ENCODE measurements around the gene CBL. TPM values are rescaled to one million over a fixed set of nuclear protein-coding genes. Genes with fewer than 3 reads are reported as not detected.

CBL gene
- total RNA-seq, 1 experiment from 2014 or later, result 5.8 TPM

DNA sequence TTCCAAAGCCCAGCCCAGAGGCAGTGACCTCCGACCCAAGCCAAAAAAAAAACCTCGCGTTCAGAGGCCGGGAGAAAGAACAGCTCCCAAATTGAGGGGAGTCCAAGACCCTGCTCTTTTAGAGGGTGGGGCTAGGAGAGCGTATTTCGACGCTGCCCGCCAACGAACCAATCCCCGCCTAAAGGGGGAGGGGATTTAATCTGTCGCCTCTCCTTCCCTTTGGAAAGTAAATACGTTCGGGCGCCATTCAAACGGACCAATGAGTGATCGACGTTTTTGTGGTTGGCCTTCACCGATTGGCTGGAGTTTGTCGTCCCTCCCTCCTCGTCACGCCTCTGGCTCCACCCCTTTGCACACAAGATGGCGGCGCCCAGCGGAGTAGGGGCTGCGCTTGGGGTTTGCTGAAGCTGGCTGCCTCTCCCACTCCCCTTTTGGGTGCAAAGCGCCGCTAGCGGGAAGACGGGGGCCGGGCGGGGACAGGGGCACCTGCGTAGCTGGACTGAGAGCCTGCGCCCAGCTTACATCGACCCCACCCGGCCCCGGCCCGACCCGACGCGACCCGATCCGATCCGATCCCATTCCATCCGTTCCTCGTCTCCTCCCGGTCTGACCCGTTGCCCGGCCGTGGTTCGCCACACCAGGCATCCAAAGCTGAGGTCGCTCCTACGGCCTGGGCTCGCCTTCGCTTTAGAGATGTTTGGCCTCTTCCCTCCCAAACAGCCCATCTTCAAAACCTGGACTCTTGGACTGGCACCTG is 128.2 kb downstream of the CBL start, which contains the start of gene RNF26:
TSS of gene RNF26 (plus strand) at position 354 of the 757 bp plus-strand sequence. CDS start 596 bp downstream, outside the sequence.
- DNase-seq (ENCODE audit: low read depth, low spot score), result peak; percentile 97
- in situ Hi-C loops (cut with HindIII; ENCODE audit: low pct_unique_long_range_greater_than_20kb, low sequenced_read_pairs), result no loop called here

DNA sequence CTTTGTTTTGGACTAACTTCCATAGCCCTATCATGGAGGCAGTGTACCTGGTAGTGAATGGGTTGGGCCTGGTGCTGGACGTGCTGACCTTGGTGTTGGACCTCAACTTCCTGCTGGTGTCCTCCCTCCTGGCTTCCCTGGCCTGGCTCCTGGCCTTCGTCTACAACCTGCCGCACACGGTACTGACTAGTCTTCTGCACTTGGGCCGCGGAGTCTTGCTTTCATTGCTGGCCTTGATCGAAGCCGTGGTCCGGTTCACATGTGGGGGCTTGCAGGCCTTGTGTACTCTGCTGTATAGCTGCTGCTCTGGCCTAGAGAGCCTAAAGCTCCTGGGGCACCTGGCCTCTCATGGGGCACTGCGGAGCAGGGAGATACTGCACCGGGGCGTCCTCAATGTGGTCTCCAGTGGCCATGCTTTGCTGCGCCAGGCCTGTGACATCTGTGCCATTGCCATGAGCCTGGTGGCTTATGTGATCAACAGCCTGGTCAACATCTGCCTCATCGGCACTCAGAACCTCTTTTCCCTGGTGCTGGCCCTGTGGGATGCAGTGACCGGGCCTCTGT is 129.0 kb downstream of the CBL start:
- DNase-seq (ENCODE audit: low read depth, low spot score), result no peak
- in situ Hi-C loops (cut with HindIII; ENCODE audit: low pct_unique_long_range_greater_than_20kb, low sequenced_read_pairs), result no loop called here

DNA sequence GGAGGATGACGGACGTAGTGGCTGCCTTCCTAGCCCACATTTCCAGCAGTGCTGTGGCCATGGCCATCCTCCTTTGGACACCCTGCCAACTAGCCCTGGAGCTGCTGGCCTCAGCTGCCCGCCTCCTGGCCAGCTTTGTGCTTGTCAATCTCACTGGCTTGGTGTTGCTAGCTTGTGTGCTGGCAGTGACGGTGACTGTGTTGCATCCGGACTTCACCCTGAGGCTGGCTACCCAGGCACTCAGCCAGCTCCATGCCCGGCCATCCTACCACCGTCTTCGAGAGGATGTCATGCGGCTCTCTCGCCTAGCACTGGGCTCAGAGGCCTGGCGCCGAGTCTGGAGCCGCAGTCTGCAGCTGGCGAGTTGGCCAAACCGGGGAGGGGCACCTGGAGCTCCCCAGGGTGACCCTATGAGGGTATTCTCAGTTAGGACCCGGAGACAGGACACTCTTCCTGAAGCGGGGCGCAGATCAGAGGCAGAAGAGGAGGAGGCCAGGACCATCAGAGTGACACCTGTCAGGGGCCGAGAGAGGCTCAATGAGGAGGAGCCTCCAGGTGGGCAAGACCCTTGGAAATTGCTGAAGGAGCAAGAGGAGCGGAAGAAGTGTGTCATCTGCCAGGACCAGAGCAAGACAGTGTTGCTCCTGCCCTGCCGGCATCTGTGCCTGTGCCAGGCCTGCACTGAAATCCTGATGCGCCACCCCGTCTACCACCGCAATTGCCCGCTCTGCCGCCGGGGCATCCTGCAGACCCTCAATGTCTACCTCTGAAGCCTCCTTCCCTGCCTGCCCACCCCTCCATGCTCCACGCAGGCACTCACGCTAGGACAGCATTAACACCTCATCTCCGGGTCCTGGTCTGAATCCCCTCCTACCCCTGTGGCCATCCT is 129.8 kb downstream of the CBL start:
- DNase-seq (ENCODE audit: low read depth, low spot score), result no peak
- in situ Hi-C loops (cut with HindIII; ENCODE audit: low pct_unique_long_range_greater_than_20kb, low sequenced_read_pairs), result no loop called here

DNA sequence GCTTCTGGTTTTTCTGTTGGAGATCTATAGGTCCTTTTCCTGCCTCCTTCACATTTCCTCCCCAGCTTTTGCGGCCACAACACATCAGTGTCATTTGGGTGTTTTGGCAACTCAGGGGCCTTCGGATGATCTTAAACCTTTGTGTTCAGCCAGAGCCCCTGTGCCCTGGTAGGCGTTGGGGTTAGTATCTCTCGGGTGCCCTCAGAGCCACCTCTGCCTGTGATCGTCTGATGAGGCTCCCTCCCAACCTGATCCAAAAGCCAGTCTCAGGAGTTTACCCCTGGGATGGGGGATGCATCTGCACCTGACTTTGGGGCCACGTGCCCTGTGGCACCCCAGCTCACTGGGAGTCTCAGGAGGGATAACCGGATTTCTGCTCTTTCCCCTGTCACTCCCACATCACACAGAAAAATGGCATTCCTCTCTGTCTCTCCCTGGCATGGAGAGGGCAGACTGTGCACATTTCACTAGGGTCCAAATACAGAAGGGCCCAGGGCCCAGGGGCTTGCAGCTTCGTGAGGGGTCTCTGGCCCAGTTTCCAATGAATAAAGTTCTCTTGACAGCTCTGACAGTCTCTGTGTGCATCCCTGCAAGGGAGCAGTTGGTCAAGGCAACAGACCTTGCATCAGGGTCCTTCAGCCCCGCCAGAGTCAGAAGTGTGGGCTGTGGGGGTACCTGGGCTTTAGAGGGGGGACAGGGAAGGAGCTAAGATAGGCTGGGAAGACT is 130.8 kb downstream of the CBL start:
- in situ Hi-C loops (cut with HindIII; ENCODE audit: low pct_unique_long_range_greater_than_20kb, low sequenced_read_pairs), result no loop called here
- no peak for DNase-seq (ENCODE audit: low read depth, low spot score)

DNA sequence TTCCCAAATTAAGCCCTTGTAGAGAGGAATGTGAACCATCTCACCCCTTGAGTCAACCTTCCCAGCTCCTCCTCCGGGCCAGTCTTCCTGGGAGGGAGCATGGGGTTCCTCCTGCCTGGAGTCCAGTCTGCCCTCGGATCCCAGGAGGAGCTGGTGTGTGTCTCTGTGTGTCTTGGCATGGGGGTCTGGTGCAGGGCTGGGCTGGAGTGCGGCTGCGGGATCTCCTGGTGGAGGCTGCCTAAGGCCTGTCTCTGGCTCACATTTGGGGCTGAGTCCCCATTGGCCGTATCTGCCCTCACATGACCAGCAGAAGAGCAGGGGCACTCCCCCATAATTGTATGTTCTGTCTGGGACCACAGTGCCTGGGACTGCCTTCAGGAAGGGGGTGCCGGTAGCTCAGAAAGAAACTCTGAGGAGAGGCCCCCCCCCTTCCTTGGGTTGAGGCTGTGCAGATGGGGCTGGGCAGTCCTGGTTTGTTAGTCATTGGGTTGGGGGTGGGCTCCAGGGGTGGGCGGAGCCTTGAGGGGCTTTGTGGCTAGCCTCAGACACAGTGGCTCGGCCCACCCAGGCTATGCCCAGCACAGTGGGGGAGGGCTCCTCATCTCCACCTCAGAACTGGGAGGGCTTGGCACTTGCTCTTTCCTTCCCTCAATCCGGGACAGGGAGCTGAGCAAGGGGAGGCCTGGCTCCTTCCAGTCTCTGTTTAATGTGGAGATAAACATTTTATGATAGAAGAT is 131.6 kb downstream of the CBL start:
- DNase-seq (ENCODE audit: low read depth, low spot score), result no peak
- in situ Hi-C loops (cut with HindIII; ENCODE audit: low pct_unique_long_range_greater_than_20kb, low sequenced_read_pairs), result no loop called here

DNA sequence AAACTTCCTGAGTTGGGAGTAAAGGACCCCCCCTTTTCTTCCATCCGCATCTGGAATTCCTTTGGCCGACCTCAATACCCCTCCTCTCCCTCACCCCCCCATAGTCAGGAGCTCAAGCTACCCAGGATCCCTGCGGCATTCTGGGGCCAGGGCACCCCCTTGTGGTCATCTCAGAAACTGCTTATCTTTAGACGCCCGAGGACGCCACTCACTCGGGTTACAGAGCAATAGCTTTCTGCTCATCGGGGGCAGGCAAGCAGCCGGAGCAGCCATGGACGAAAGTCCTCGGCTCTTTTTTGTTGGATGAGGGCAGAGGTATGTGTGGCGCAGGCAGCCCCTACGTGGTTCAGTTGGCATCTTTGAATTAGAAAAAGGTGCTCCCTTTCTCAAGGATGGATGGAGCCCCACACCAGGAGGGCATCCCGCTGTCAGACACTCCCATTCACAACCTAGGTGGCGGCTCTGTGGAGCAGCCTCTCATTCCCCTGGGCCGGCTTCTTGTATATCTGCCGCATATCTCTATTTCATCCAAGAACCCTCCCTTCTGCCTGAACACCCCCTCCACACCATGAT is 132.3 kb downstream of the CBL start:
- in situ Hi-C loops (cut with HindIII; ENCODE audit: low pct_unique_long_range_greater_than_20kb, low sequenced_read_pairs), result no loop called here
- DNase-seq (ENCODE audit: low read depth, low spot score), result peak; percentile 73

DNA sequence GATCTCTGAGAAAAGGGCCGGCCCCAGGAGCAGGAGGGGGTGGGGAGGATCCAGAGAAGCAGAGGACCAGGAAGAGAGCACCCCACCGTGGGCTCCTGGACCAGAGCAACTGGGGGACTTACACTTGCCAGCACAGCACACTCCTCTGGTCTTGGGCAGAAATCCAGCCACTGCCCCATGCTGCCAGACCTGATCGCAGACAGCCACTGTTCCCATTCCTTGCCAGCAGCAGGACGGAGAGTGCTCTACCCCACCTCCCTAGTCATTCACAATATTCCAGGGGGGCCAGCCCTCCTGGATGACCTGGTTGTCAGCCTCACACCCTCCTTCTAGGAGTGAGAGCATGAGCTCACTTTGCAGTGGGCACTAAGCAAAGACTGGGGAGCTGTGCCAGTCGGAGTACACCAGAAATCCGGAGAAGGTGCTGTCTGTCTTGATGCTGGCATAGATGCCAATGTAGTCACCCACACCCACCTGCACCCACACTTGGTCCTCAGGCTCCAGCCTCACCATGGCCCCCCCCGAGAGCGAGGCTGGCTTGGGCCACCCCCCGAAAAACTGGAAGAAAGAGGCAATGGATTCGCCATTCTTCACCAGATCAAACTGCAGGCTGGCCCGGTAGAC is 132.9 kb downstream of the CBL start:
- in situ Hi-C loops (cut with HindIII; ENCODE audit: low pct_unique_long_range_greater_than_20kb, low sequenced_read_pairs), result no loop called here
- no peak for DNase-seq (ENCODE audit: low read depth, low spot score)

DNA sequence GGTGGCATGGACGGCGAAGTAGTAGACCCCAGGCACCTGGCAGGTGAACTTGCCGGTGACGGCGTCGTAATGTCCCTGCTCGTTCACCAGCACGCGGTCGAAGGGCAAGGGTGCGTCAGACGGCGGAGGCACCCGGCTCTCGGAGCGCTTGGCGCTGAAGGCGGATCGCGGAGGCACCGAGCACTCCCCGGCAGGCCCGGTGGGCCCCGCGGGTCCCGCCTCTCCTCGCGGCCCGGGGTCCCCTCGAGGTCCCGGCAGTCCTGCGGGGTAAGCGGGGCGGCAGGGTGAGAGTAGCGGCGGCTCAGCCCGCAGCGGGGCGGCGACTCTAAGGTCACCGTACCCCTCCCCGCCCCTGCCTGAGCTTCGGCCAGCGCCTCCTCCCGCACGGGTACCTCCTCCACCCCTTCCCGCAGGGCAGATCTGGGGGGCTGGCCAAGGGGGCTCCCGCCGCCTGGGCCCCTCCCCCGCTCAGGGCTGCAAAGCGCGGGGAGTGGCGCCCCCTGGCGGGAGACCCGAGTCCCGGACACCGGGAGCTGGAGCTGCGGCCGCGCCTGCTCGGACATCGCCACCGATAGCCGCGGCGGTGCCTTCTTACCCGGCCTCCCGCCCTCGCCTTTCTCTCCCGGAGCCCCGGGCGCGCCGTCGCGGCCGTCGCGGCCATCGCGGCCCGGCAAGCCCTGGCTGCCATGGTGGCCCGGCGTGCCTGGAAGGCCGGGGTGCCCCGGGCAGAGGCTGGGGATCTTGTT is 133.6 kb downstream of the CBL start:
- no peak for DNase-seq (ENCODE audit: low read depth, low spot score)
- in situ Hi-C loops (cut with HindIII; ENCODE audit: low pct_unique_long_range_greater_than_20kb, low sequenced_read_pairs), result no loop called here

DNA sequence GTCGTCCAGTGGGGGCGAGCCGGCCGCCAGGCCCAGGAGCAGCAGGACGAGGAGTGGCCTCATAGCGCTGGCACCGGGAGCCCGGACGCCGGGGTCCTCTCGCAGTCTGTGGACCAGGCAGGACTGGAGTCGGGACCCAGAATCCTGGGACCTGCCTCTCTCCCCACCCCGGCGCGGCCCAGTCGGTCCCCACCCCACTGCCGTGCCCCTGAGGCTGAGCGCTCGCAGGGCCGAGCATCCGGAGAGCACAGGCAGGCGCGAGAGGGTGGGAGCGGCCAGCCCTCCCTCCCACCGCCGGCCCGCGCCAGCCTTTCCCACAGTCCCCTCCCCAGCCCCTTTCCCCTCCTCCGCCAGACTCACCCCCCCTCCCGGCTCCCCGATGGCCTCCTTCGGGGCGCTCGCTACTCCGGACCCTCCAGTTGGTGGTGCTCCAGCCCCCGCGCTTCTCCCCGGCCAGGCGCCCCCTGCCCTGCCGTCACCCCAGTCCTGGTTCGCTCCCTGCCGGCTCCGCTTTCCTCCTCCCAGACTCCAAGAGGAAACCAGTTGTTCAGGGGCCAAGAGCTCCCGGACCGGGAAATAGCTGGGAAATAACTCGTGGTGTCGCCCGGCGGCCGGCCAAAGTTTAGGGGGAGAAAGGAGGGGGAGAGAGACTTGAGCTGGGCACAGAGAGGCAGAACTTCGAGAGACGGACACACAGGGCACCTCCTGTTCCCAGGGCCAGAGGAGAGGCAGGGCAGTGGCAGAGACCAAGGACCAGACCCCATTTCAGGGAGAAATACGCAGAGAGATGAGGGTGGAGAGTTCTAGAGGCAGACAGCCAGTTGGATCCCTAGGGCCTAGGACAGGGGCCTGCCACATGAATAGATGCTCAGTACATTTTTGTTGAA is 134.4 kb downstream of the CBL start, which contains the start of gene C1QTNF5:
TSS of gene C1QTNF5 (minus strand) at position 549 of the 887 bp plus-strand sequence. CDS start at position 63, 486 bp downstream.
- in situ Hi-C loops (cut with HindIII; ENCODE audit: low pct_unique_long_range_greater_than_20kb, low sequenced_read_pairs), result no loop called here
- DNase-seq (ENCODE audit: low read depth, low spot score), result no peak

DNA sequence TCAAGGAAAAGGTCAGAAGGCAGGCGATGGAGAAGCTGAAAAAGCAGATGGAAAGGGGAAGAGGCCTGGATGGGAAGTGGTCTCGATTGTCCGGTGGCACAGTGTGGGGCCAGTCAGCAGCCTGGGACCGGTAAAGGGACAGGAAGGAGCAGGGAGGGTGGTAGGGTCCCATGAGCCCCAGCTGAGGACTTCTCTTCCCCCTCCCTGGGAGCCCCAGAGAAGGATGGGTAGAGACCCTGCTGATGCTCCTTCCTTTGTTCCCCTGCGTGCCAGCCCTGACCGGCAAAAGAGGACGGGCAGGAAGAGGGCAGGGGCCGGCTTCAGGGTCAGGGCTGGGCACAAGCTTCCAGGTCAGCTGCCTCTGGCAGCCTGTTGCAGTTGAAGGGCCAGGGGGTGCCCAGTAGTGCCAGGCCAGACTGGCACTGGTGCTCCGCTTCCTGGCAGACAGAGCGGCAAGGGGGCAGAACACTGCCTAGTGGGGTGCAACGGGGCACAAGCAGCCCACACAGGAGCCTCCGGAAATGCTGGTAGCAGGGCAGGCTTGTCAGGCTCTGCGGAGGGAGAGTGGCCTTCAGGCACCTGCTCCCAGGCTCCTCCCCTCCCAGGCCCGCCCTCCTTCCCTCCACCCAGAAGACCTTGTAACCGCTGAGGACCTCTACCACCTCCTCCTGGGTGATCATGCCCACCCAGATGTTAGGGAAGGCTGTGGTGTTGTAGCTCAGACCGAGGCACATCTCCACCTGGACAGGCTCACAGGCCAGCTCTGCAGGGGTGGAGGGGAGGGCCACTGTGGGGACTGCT is 135.3 kb downstream of the CBL start:
- in situ Hi-C loops (cut with HindIII; ENCODE audit: low pct_unique_long_range_greater_than_20kb, low sequenced_read_pairs), result no loop called here
- DNase-seq (ENCODE audit: low read depth, low spot score), result no peak

DNA sequence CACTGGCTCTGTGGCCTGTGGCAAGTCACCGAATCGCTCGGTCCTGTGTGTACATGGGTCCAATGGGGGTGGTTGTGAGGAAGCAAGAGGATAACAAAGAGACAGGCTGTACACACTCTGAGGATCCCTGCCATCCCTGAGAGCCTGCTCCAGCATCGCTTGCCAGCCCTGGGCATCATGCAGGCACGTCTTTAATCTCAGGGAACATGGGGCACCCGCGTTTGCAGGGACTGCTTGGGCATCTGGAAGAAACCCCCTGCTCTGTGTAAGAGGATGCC is 135.8 kb downstream of the CBL start:
- no peak for DNase-seq (ENCODE audit: low read depth, low spot score)
- in situ Hi-C loops (cut with HindIII; ENCODE audit: low pct_unique_long_range_greater_than_20kb, low sequenced_read_pairs), result no loop called here

DNA sequence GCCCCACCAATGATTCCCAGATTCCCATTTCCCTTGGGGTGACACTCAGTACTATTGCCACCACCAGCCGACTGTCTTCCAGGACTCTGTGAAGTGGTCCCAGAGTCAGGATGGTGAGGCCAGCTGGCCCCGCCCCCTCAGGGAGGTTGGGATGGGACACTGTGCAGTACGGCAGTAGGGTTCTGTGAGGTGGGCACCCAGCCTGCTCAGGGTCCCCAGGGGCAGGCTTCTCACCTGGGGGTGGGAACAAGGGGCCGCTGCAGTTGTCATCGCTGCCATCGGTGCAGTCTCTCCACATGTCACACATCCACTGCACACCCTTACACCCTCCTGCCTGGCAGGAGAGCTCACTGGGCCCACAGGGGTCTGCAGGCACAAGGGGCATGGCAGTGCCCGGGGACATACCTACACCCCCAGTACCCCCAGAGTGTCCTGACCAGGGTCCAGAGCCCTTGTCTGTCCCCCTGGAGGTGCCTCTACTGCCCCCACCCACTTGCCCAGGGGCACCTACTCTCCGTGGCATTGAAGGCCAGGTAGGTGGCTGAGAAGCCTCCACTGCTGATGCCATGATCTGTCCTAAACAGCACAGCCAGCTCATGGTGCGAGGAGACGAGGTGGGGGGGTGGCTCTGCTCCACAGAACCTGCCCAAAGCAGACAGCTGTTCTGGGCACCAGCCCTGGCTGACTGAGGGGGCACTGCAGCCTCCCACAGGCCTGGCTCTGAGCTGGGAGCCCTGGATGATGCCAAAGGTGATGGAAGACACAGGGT is 136.4 kb downstream of the CBL start:
- no peak for DNase-seq (ENCODE audit: low read depth, low spot score)
- in situ Hi-C loops (cut with HindIII; ENCODE audit: low pct_unique_long_range_greater_than_20kb, low sequenced_read_pairs), result no loop called here

DNA sequence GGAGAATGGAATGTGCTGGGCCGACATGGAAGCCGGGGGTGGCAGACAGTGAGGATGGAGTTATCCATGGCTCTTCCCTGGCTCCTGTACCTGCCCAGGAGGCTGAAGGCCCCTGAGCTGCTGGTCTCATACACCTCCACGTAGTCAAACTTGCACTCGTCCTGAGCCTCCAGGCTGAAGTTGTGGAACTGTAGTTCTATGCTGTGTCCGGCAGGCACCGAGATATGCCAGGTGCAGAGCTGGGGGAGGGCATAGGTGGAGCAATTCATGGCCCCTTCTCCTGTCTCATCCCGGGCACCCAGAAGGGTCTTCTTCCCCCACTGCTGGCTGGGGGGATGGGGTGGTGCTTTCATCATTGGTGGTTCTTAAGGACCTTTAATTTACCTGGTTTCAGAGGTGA is 137.6 kb downstream of the CBL start:
- no peak for DNase-seq (ENCODE audit: low read depth, low spot score)
- in situ Hi-C loops (cut with HindIII; ENCODE audit: low pct_unique_long_range_greater_than_20kb, low sequenced_read_pairs), result no loop called here

Data from SK-MEL-5 (cell line).